ENCODE results near the gene CCSER2. TPM values are rescaled to one million over a fixed set of nuclear protein-coding genes. Genes with fewer than 3 reads are reported as not detected.
A peak's percentile ranks its signal among the peaks of the same experiment; 100 is the strongest.
"Not testable (repeated sequence)": the region's sequence is repeated elsewhere in the genome, so short reads cannot be mapped to it uniquely, and the experiment has no call there.

Gene CCSER2
- total RNA-seq, 4 donors from 2014 or later = 50.1 to 71.0 (median 58.4) TPM

- Histone ChIP-seq H3K4me1 (peaks cover 4% of the 10 kb centered on the region in 2 donors), H3K27ac (no peak overlapping the region), H3K27me3 (no peaks in the 10 kb centered on the region), H3K9me3 (no peaks in the 10 kb centered on the region), H3K4me3 (replicated peaks in 1 of 3) (no peak overlapping the region), H3K36me3 (no peaks in the 10 kb centered on the region)
- TF ChIP-seq POLR2A (IDR thresholded peaks at IDR 0.05) (no peak), CTCF (IDR thresholded peaks at IDR 0.05) (no peak)
- DNase-seq = no peak
- intact Hi-C loops (cut with DNase I) = no loop called here
- WGBS, 2 donors = 86 to 93% methylated on average over 2 of the region's 2 CpGs
Observed at GRCh38 chr10:84312816-84313215, 15.6 kb upstream of the CCSER2 start.

- no peaks in the 10 kb centered on the region for H3K27me3 ChIP-seq
- no peaks in the 10 kb centered on the region for H3K9me3 ChIP-seq
- H3K36me3 ChIP-seq = no peaks in the 10 kb centered on the region
- no peak for DNase-seq
- TF ChIP-seq POLR2A (IDR thresholded peaks at IDR 0.05) (no peak), CTCF (IDR thresholded peaks at IDR 0.05) (no peak)
- intact Hi-C loops (cut with DNase I) = no loop called here
- 83 to 91% methylated on average over 5 of the region's 5 CpGs for WGBS, 2 donors
- H3K27ac ChIP-seq = no peak overlapping the region
- H3K4me1 ChIP-seq = peaks cover 0 to 4% of the 10 kb centered on the region in 2 donors
- H3K4me3 ChIP-seq (replicated peaks in 1 of 3) = no peak overlapping the region
Observed at GRCh38 chr10:84314275-84314674, 14.1 kb upstream of the CCSER2 start.

DNA sequence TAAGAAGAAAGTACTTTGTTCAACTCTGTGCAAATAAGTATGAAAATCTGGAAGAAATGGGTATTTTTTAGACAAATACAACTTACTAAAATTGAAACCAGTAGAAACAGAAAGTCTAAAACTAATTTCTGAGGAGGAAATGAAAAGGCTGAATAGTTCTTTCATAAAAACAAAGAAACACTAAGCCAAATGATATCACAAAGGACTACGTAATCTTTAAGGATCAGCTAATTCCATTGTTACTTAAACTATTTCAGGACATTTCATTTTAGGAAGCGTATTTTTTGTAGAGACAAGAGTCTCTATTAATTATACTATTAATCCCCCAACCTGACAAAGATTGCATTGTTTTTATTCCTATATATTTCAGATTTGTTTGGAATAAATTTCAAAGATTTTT lies 11.2 kb upstream of the CCSER2 start:
- no peak overlapping the region for H3K4me3 ChIP-seq (replicated peaks in 1 of 3)
- H3K9me3 ChIP-seq = no peaks in the 10 kb centered on the region
- no peak overlapping the region for H3K27ac ChIP-seq
- H3K36me3 ChIP-seq = no peaks in the 10 kb centered on the region
- no peak for DNase-seq
- H3K27me3 ChIP-seq = no peaks in the 10 kb centered on the region
- intact Hi-C loops (cut with DNase I) = no loop called here
- no peak for TF ChIP-seq CTCF (IDR thresholded peaks at IDR 0.05)
- no peak for TF ChIP-seq POLR2A (IDR thresholded peaks at IDR 0.05)
- 73 to 75% methylated on average over 2 of the region's 2 CpGs for WGBS, 2 donors
- no peaks in the 10 kb centered on the region for H3K4me1 ChIP-seq

DNA sequence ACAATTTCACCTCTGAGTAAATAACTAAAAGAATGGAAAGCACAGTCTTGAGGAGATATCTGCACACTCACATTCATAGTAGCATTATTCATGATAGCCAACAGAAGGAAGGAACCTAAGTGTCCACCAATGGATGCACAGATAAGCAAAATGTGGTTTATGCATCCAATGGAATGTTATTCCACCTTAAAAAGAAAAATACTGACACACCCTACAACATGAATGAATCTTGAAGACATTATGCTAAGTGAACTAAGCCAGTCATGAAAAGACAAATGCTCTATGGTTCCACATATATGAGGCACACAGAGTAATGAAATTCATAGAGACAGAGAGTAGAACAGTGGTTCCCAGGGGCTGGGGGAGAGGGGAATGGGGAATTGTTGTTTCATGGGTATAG lies 6.5 kb upstream of the CCSER2 start:
- Histone ChIP-seq H3K4me3 (replicated peaks in 1 of 3) (no peak overlapping the region), H3K9me3 (no peaks in the 10 kb centered on the region), H3K36me3 (no peaks in the 10 kb centered on the region), H3K27me3 (no peaks in the 10 kb centered on the region), H3K4me1 (no peaks in the 10 kb centered on the region), H3K27ac (no peak overlapping the region)
- no peak for DNase-seq
- TF ChIP-seq POLR2A (IDR thresholded peaks at IDR 0.05) (no peak), CTCF (IDR thresholded peaks at IDR 0.05) (no peak)
- intact Hi-C loops (cut with DNase I) = no loop called here

GRCh38 chr10:84323566-84323965 lies 4.8 kb upstream of the CCSER2 start:
- H3K27me3 ChIP-seq; H3K4me1 ChIP-seq; H3K4me3 ChIP-seq (replicated peaks in 1 of 3); H3K27ac ChIP-seq; DNase-seq; H3K9me3 ChIP-seq; intact Hi-C loops (cut with DNase I); H3K36me3 ChIP-seq: not testable (repeated sequence)
- WGBS, 2 donors = 40 to 43% methylated on average over 1 of the region's 1 CpG

GRCh38 chr10:84326995-84327394 lies 1.4 kb upstream of the CCSER2 start:
- intact Hi-C loops (cut with DNase I); H3K9me3 ChIP-seq; H3K27me3 ChIP-seq; H3K36me3 ChIP-seq; H3K4me3 ChIP-seq (replicated peaks in 1 of 3): not testable (repeated sequence)
- peaks cover 8 to 33% of the 10 kb centered on the region in 2 donors for H3K4me1 ChIP-seq
- WGBS, 2 donors = 88 to 92% methylated on average over 9 of the region's 9 CpGs
- DNase-seq = peak; percentile 26 to 28
- peak overlapping the region; percentile 85 to 94 (median 89) for H3K27ac ChIP-seq

Measured in thyroid gland (tissue), 4 donors.